ENCODE data around the gene CERS6.

GRCh38 chr2:168658706-168659105, 202.6 kb downstream of the CERS6 start:
- no peak for TF ChIP-seq TCF7L2 (IDR thresholded peaks at IDR 0.05; ENCODE audit: low read depth, low read length)
- TF ChIP-seq, protein P1, sequence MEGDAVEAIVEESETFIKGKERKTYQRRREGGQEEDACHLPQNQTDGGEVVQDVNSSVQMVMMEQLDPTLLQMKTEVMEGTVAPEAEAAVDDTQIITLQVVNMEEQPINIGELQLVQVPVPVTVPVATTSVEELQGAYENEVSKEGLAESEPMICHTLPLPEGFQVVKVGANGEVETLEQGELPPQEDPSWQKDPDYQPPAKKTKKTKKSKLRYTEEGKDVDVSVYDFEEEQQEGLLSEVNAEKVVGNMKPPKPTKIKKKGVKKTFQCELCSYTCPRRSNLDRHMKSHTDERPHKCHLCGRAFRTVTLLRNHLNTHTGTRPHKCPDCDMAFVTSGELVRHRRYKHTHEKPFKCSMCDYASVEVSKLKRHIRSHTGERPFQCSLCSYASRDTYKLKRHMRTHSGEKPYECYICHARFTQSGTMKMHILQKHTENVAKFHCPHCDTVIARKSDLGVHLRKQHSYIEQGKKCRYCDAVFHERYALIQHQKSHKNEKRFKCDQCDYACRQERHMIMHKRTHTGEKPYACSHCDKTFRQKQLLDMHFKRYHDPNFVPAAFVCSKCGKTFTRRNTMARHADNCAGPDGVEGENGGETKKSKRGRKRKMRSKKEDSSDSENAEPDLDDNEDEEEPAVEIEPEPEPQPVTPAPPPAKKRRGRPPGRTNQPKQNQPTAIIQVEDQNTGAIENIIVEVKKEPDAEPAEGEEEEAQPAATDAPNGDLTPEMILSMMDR (IDR thresholded peaks at IDR 0.05): no peak
- no peak for TF ChIP-seq SIN3A (IDR thresholded peaks at IDR 0.05; ENCODE audit: borderline replicate concordance, insufficient read depth, low read depth, low read length)
